Right renal pelvis (tissue), 4 donors: Measurements from ENCODE around the gene ALPL. TPM values are rescaled to one million over a fixed set of nuclear protein-coding genes. Genes with fewer than 3 reads are reported as not detected.
"Not testable (repeated sequence)": the region's sequence is repeated elsewhere in the genome, so short reads cannot be mapped to it uniquely, and the experiment has no call there.

Experiments
- DNase-seq, 4 donors: peaks; one replicate each; pipeline ENCODE4 v3.0.0-alpha.2; 2013; ENCODE audit warnings: low read depth in 4 of 4, low spot score in 3 of 4, missing footprints in 1 of 4
- polyA plus RNA-seq, 4 donors: library from polyadenylated mRNA; unstranded; fragments of 120-200 nt; gene quantifications; one replicate each; pipeline ENCODE4 v1.2.1, GENCODE V29; 2013; ENCODE audit not compliant: insufficient read length in 4 of 4

Gene ALPL
- polyA plus RNA-seq, 4 donors = 27.9 to 59.4 (median 33.8) TPM

- no peak for DNase-seq
These were observed 1.5 kb upstream of the ALPL start for GRCh38 chr1:21507511-21508270.

GRCh38 chr1:21508580-21509350 is 458 bp upstream of the ALPL start:
- DNase-seq = peak in 3 of 4 donors; percentile 40 to 47 (median 45)

DNA sequence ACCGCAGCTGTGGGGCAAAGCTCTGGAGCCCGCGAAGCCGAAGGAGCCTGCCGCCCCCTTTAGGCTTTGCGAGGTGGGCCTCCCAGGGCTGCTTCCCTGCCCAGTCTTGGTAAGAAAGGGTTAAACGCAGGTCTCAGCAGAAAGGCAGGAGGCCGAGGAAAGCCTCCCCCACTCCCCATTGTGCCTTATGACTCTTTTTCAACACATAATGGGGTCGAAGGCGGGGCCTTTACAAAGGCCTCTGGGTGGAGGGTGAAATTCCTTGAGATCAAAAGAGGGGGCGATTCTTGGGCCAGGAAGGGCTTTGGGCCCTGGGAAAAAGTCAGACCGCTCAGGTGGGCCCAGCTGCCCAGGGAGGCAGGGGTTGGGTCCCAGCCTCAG is 880 bp downstream of the ALPL start:
- no peak for DNase-seq

- DNase-seq = no peak
These were observed 1.8 kb downstream of the ALPL start for GRCh38 chr1:21510885-21511578.

DNA sequence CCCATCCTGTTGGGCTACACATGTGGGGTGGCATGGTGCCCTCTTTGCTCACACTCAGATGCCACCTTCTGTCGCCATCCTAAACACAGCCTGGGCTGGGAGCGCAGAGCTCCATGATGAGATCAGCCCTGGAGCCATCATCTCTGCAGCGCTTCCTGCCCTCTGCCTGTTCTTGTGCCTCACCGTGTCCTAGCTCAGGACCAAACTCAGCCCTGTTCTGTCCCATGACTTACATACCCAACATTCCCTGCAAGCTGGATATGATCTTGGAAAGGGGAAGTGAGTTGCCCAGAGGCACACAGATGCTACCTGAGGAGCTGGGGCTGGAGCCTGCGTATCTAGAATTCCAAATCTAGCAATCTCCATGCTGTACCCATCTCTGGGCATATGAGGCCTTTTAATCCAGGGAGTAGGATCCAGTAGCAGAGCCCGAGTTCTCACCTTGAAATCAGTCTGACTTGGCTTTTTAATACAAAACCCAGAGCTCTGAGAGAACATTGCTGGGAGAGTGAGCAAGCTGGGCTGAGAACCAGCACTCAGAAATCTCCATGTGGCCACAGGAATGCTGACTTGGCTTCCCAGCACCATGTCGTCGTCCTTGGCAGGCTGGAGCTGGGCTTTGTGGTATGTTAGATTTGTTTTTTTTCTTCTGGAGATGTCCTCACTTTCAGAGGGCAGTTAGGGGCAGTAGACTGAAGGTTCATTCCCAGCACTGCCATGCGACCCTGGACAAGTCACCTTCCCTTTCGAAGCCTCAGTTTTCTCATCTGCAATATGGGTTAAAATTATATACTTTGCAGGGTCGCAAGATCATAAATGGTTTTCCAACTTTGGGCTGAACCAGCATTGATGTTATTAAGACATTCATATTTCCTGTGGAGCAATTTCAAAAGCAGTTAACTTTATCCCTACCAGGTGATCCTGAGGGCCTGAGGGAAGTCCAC is 2.6 kb downstream of the ALPL start:
- no peak for DNase-seq

- no peak for DNase-seq
These were observed 5.0 kb downstream of the ALPL start for GRCh38 chr1:21514245-21514644.

DNA sequence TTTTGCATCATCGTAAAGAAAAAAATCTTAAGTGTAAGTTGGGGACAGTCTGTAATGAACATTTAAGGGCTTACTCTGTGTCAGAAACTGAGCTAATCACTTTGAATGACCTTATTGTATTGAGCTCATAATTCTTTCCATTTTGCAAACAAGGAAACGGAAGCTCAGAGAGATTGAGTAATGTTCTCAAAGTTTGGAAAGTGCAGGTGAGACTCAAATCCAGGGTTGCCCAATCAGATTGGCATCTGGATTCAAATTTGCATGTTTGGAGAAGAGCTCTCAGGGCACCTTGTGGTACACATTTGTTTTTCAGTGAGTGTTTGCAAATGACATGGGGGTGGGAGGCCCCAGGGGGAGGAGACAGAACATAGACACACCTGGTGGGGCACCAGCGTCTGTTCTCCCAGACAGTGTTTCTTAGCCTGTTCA is 8.0 kb downstream of the ALPL start:
- DNase-seq = no peak

DNA sequence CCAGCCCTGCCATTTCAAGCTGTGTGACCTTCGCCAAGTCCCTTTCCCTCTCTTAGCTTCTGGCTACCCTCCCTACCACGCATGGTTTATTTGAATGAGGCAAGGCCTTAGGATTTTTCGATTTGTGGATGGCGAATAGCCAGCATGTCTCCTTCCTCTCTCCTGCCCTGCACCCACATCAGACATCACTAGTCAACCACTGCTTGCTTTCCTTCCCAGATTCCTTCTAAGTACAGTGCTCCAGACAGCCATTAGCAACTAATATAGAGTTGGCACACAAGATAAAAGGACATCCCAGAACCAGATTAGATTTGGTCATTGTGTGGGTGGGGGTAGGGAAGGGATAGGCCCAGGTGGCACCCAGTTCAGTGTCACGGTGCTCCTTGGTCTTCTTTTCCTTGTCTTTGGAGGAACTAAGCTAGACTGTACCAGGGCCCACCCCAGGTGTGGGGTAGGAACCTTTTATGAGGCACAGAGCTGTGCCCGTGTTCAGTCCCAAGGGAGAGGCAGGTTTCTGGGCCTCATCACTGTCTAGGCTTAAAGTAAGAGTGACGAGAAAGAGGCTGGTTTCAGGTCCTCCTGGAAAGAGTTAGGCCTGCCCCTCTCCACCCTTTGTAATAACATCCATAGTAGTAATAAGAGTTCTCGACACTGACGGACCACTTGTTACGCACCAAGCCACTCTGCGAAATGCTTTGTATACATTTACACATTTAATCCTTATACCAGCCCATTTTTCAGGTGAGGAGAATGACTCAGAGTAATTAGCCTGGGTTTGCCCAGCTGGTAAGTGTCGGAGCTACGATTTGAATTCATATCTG is 8.6 kb downstream of the ALPL start:
- DNase-seq = no peak

DNA sequence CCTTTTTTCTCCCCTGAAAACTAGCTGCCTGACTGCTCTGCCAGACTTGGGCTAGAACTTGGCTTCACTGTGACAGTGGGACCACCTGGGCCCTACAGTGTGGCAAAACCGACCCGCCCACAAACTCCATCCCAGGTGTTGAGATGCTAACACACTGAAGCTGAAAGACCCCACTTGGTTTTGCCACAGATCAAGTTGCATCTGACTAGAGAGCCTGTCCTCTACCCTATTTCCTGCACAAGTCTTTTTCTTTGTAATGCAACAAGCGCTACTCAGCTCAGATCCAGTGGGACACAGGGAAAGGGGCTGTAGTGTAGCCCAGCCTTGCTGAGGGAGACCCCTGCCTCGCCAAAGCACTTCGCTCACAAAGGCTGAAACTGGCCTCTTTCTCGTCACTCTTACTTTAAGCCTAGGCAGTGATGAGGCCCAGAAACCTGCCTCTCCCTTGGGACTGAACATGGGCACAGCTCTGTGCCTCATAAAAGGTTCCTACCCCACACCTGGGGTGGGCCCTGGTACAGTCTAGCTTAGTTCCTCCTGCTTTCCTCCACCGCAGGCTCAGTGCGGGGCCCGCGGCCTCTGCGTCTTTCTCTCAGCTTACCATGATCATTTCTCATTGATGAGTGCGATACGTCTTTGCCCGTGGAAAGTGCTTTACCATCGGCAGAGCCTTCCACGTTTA is 9.7 kb downstream of the ALPL start:
- DNase-seq = no peak

DNA sequence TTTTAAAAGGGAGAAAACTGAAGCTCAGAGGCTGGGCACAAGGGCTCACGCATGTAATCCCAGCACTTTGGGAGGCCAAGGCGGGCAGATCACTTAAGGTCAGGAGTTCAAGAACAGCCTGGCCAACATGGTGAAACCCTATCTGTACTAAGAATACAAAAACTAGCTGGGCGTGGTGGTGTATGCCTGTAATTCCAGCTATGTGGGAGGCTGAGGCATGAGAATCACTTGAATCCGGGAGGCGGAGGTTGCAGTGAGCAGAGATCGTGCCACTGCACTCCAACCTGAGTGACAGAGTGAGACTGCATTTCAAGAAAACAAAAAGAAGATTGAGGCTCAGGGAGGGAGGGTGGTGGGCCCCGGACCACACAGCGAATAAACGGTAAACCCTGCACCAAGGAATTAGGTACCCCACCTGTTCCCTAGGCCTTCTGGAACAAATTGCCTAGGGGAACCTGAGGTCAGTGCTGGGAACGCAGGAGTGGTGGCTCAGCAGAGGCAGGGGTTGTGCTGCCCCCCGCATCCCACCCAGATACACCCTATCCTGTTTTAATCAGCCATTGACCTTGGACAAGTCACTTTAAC is 10.4 kb downstream of the ALPL start:
- not testable (repeated sequence) for DNase-seq

GRCh38 chr1:21520899-21521716 is 11.9 kb downstream of the ALPL start:
- DNase-seq = no peak

GRCh38 chr1:21521717-21522060 is 12.5 kb downstream of the ALPL start:
- no peak for DNase-seq

- DNase-seq = no peak
These were observed 13.4 kb downstream of the ALPL start for GRCh38 chr1:21522525-21523038.

GRCh38 chr1:21523297-21523813 is 14.1 kb downstream of the ALPL start:
- DNase-seq = no peak

GRCh38 chr1:21524220-21524619 is 15.0 kb downstream of the ALPL start:
- no peak for DNase-seq

- DNase-seq = no peak
These were observed 15.6 kb downstream of the ALPL start for GRCh38 chr1:21524686-21525339.

DNA sequence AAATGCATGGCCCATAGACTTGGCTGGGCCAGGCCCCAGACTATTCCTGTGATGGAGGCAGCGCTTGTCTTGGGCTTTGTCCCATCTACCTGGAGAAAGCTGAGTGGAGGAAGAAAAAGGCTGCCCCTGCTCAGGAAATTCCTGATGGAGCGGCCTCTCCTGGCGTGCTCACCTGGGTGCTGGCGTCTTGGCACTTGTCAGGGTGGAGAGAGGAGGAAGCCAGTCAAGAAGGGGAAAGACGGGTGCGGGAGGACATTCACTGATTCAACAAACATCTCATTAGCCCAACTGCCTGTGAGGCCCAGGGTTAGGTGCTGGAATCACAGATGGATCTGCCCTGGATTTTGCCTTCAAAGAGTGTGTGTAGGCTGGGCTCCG is 16.1 kb downstream of the ALPL start:
- no peak for DNase-seq
